ENCODE data around the gene ZNF385C.

The ZNF385C gene

DNA sequence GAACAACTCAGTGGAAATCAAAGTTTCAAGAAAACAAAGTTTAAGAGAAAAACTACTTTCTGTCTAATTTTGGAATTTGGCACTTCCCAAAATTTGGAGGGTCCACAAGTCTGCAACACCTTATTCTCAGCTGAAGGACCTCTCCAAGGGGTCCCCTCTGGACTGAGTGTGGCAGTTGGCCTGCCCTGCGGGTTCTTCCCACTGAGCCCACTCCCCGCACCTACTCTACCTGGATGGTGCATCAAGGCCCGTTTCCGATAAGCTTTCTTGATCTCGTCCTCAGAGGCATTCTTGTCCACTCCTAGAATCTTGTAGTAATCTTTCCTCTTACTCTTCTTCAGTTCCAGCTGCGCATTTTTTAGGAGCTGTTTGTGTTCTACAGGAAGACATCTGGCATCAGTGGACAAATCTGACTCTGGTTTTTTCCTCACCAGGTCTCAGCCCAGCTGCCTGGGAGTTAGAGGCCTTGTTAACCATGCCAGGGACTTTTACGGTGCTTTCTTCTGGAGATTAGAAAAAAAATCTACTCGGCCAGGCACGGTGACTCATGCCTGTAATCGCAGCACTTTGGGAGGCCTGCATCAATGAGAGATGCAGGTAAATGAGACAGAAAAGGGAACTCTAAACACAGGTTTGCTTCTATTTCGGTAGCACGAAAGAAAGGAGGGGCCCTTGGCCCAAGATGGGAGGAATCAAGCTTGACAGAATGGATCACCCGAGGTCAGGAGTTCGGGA, 116.1 kb downstream of the ZNF385C start:
- no peaks in the 10 kb centered on the region for H3K27me3 ChIP-seq (replicated peaks)
- no peak overlapping the region for H3K4me3 ChIP-seq (ENCODE audit: low read depth, low read length)
- in situ Hi-C loops (cut with HindIII; ENCODE audit: low pct_ligation_motif_present, low sequenced_read_pairs) = no loop called here
- TF ChIP-seq, protein P1, sequence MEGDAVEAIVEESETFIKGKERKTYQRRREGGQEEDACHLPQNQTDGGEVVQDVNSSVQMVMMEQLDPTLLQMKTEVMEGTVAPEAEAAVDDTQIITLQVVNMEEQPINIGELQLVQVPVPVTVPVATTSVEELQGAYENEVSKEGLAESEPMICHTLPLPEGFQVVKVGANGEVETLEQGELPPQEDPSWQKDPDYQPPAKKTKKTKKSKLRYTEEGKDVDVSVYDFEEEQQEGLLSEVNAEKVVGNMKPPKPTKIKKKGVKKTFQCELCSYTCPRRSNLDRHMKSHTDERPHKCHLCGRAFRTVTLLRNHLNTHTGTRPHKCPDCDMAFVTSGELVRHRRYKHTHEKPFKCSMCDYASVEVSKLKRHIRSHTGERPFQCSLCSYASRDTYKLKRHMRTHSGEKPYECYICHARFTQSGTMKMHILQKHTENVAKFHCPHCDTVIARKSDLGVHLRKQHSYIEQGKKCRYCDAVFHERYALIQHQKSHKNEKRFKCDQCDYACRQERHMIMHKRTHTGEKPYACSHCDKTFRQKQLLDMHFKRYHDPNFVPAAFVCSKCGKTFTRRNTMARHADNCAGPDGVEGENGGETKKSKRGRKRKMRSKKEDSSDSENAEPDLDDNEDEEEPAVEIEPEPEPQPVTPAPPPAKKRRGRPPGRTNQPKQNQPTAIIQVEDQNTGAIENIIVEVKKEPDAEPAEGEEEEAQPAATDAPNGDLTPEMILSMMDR (IDR thresholded peaks at IDR 0.05; ENCODE audit: low read depth, low read length, missing control alignments) = no peak
- no peak overlapping the region for H3K27ac ChIP-seq
- peaks cover 72% of the 10 kb centered on the region for H3K36me3 ChIP-seq (replicated peaks)
- DNase-seq = no peak

DNA sequence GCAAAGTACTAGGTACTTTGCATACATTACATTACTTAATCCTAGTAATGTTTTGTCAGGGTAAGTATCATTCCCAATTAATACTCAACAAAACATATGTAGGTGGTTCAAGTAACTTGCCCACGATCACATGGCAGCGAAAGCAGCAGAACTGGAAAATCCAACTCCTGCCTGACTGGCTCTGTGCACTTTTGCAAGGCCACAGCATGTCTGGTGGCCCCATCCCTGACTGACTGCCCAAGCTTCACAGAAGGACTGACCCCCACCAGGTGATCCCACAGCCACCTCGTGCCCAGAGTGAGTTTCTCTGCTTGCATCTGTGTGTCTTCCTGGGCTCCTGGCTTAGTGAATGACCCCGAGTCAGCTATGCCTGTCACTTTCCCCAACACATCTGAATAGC, 120.3 kb downstream of the ZNF385C start:
- Histone ChIP-seq H3K4me3 (ENCODE audit: low read depth, low read length) (no peak overlapping the region), H3K27ac (no peak overlapping the region), H3K27me3 (replicated peaks) (no peaks in the 10 kb centered on the region), H3K36me3 (replicated peaks) (peaks cover 90% of the 10 kb centered on the region)
- DNase-seq = no peak
- in situ Hi-C loops (cut with HindIII; ENCODE audit: low pct_ligation_motif_present, low sequenced_read_pairs) = no loop called here
- TF ChIP-seq, protein P1 (IDR thresholded peaks at IDR 0.05; ENCODE audit: low read depth, low read length, missing control alignments) = no peak

DNA sequence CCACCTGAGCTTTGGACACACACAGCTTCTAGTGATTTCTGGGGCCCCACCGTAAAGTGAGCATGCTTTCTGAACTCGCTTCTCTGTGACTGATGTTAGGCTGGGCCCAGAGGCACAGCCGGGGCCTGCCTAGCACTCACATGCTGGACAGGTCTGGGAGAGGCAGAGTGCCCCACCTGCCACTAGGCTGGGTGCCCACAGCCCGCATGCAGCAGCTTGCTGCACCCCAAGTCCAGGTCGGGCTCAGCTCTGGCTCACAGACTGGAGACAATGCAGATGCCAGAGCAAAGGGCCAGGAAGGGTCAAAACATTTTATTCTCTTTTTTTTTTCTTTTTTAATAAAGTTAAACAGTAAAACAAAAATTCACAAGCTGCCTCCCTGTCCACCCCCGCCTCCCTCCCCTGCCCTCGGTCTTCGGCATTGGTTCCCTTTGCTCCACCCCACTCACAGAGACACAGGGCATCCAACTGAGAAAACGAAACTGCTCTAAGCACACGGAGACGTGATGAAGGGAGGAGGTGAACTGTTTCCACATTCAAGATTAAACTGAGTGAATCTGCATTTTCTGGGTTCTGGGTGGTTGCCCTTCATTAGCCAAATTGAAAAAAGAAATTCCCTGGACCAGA, 122.0 kb downstream of the ZNF385C start:
- in situ Hi-C loops (cut with HindIII; ENCODE audit: low pct_ligation_motif_present, low sequenced_read_pairs) = no loop called here
- H3K36me3 ChIP-seq (replicated peaks) = peaks cover 89% of the 10 kb centered on the region
- no peak overlapping the region for H3K27ac ChIP-seq
- H3K27me3 ChIP-seq (replicated peaks) = no peaks in the 10 kb centered on the region
- no peak overlapping the region for H3K4me3 ChIP-seq (ENCODE audit: low read depth, low read length)
- no peak for DNase-seq
- TF ChIP-seq, protein P1 (IDR thresholded peaks at IDR 0.05; ENCODE audit: low read depth, low read length, missing control alignments) = no peak
